HepG2 (cell line): ENCODE measurements around the gene SREBF1. TPM values are rescaled to one million over a fixed set of nuclear protein-coding genes. Genes with fewer than 3 reads are reported as not detected.
A peak's percentile ranks its signal among the peaks of the same experiment; 100 is the strongest.

Experiments
- ATRX ChIP-seq: sonication (generic); formaldehyde crosslinking; IDR thresholded peaks from 2 replicates; pipeline ENCODE4 v1.4.0; 2020; ENCODE audit warnings: missing genetic modification reagents, borderline replicate concordance
- ETV6 ChIP-seq: sonication (generic); formaldehyde crosslinking; conservative IDR thresholded peaks from 2 replicates; pipeline ENCODE4 v1.4.0; 2020; ENCODE audit warnings: missing genetic modification reagents
- FOXC1 ChIP-seq: sonication (generic); formaldehyde crosslinking; IDR thresholded peaks from 2 replicates; pipeline ENCODE4 v1.8.0; 2022; ENCODE audit warnings: mild to moderate bottlenecking, missing genetic modification reagents, borderline replicate concordance
- KDM5B ChIP-seq: sonication (generic); formaldehyde crosslinking; IDR thresholded peaks from 2 replicates; pipeline ENCODE4 v1.4.0; 2020; ENCODE audit warnings: missing genetic modification reagents, mild to moderate bottlenecking, borderline replicate concordance
- KLF16 ChIP-seq, 2 experiments: sonication (generic) in 1 of 2; formaldehyde crosslinking in 1 of 2; IDR thresholded peaks; 2 replicates each; pipeline versions ENCODE4 v1.6.1 to v1.8.0; 2016 to 2023; ENCODE audit warnings: missing genetic modification reagents in 2 of 2, missing compliant biosample characterization in 1 of 2
- MEIS2 ChIP-seq: sonication (generic); formaldehyde crosslinking; IDR thresholded peaks from 2 replicates; pipeline ENCODE4 v1.9.0; 2021; ENCODE audit warnings: mild to moderate bottlenecking, missing genetic modification reagents
- MIXL1 ChIP-seq: IDR thresholded peaks from 2 replicates; pipeline ENCODE4 v1.6.1; 2016
- NFRKB ChIP-seq: fragments of 450-650 bp; IDR thresholded peaks from 2 replicates; pipeline ENCODE4 v1.6.1; 2017
- NR2C2 ChIP-seq: sonication (generic); formaldehyde crosslinking; IDR thresholded peaks from 2 replicates; pipeline ENCODE4 v1.4.0; 2020; ENCODE audit warnings: missing genetic modification reagents, mild to moderate bottlenecking, moderate library complexity, borderline replicate concordance
- PPARG ChIP-seq: conservative IDR thresholded peaks from 2 replicates; pipeline ENCODE4 v1.6.1; 2016; ENCODE audit warnings: missing biosample characterization, missing genetic modification reagents
- SRSF1 ChIP-seq: fragments of 200-400 bp; formaldehyde crosslinking; optimal IDR thresholded peaks from 2 replicates; pipeline ENCODE3; 2017; ENCODE audit warnings: mild to moderate bottlenecking, low read depth, low read length, moderate library complexity
- TP53 ChIP-seq: sonication (generic); formaldehyde crosslinking; conservative IDR thresholded peaks from 2 replicates; pipeline ENCODE4 v1.4.0; 2020; ENCODE audit warnings: missing genetic modification reagents
- ZNF10 ChIP-seq: sonication (generic); formaldehyde crosslinking; IDR thresholded peaks from 2 replicates; pipeline ENCODE4 v1.4.0; 2020; ENCODE audit warnings: mild to moderate bottlenecking, low read depth, missing genetic modification reagents, borderline replicate concordance
- ZNF644 ChIP-seq: IDR thresholded peaks from 2 replicates; pipeline ENCODE4 v1.6.1; 2016; ENCODE audit warnings: low read depth
- ZNF768 ChIP-seq: sonication (generic); formaldehyde crosslinking; IDR thresholded peaks from 2 replicates; pipeline ENCODE4 v1.4.0; 2020; ENCODE audit warnings: missing genetic modification reagents
- polyA plus RNA-seq, 8 experiments: library from polyadenylated mRNA; depleted of rRNA in 3 of 8; stranded (reverse) in 7 of 8; unstranded in 1 of 8; fragments of >200 nt; fragmentation: Illumina TruSeq in 4 of 8; extraction: Trizol in 4 of 8; gene quantifications; 2 replicates each; pipeline versions ENCODE4 v1.2.1 to v1.2.3, GENCODE V29; 2011 to 2016; ENCODE audit warnings: low read depth in 4 of 8, missing spikeins in 1 of 8, mixed read lengths in 1 of 8; ENCODE audit not compliant: insufficient read depth in 1 of 8
- total RNA-seq, 5 experiments: library from RNA; depleted of rRNA; stranded (reverse); fragments of >200 nt; fragmentation: Illumina TruSeq; extraction: Trizol; gene quantifications; 2 replicates each; pipeline ENCODE4 v1.2.3, GENCODE V29; 2016; ENCODE audit warnings: low read depth in 1 of 5
- TF ChIP-seq, protein P1 (sequence below), 2 experiments: sonication (generic) in 1 of 2; formaldehyde crosslinking in 1 of 2; IDR thresholded peaks; 2 replicates each; pipeline versions ENCODE4 v1.4.0 to v1.6.1; 2018 to 2020; ENCODE audit warnings: missing genetic modification reagents in 2 of 2, borderline replicate concordance in 1 of 2, low read depth in 1 of 2, mild to moderate bottlenecking in 1 of 2, missing biosample characterization in 1 of 2
- TF ChIP-seq, protein P2 (sequence below): sonication (generic); formaldehyde crosslinking; IDR thresholded peaks from 2 replicates; pipeline ENCODE4 v1.5.1; 2020; ENCODE audit warnings: missing genetic modification reagents, mild to moderate bottlenecking, borderline replicate concordance
- TF ChIP-seq, protein P3 (sequence below): sonication (generic); formaldehyde crosslinking; IDR thresholded peaks from 2 replicates; pipeline ENCODE4 v1.4.0; 2020; ENCODE audit warnings: mild to moderate bottlenecking, missing genetic modification reagents
- TF ChIP-seq, protein P4 (sequence below): IDR thresholded peaks from 2 replicates; pipeline ENCODE4 v1.6.1; 2016; ENCODE audit warnings: missing genetic modification reagents, missing compliant biosample characterization

Gene SREBF1
- total and polyA plus RNA-seq, 2 of the 13 experiments (the other 11 are each of a cell fraction or from before 2014, with no cell fraction given): 34.3 to 38.0 TPM

DNA sequence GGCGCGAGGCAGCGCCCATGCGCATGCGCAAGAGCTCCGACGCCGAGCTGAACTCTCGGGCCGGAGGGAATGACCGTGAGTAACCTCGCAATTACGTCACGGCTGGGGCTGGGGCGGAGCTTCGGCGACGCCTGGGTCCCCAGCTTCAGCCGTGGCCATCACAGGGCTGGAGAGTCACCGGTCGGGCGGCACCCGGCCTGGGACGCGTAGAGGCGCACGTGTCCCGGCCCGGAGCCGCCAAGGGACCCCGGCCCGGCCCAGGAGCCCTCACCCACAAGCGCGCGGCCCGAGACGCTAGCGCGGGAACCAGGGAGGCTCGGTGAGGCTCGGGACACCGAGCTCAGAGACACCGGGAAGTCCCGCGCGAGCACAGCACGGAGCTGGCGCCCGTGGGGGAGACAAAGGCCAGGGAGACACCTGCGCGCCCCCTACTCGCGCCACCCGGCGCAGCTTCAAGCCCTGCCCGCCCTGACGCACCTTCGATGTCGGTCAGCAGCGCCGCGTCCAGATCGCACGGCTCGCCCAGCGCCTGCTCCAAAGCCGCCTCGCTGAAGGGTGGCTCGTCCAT lies 452 bp downstream of the SREBF1 start (continued):
- TF ChIP-seq, protein P1, sequence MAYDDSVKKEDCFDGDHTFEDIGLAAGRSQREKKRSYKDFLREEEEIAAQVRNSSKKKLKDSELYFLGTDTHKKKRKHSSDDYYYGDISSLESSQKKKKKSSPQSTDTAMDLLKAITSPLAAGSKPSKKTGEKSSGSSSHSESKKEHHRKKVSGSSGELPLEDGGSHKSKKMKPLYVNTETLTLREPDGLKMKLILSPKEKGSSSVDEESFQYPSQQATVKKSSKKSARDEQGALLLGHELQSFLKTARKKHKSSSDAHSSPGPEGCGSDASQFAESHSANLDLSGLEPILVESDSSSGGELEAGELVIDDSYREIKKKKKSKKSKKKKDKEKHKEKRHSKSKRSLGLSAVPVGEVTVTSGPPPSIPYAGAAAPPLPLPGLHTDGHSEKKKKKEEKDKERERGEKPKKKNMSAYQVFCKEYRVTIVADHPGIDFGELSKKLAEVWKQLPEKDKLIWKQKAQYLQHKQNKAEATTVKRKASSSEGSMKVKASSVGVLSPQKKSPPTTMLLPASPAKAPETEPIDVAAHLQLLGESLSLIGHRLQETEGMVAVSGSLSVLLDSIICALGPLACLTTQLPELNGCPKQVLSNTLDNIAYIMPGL (CRISPR knock-in tag; IDR thresholded peaks at IDR 0.05; ENCODE audit: borderline replicate concordance in 1 of 2, low read depth in 1 of 2): peak; percentile 63 to 77; a peak in 3 of 4 replicates
- no peak for TF ChIP-seq NFRKB
- 0 out of 2 replicates have a peak, but pooled peaks have one; percentile 44 for TF ChIP-seq PPARG (CRISPR knock-in tag)
- TF ChIP-seq MEIS2 (CRISPR knock-in tag): peak; percentile 75; the same call in 1 of the 2 replicates
- TF ChIP-seq KLF16 (CRISPR knock-in tag; IDR thresholded peaks at IDR 0.05): peak in 1 of 2 experiments; percentile 34; a peak in 2 of 4 replicates
- TF ChIP-seq FOXC1 (CRISPR knock-in tag): 0 out of 2 replicates have a peak, but pooled peaks have one; percentile 24
- TF ChIP-seq NR2C2: peak; percentile 69; the same call in 1 of the 2 replicates
- peak; percentile 46 for TF ChIP-seq ETV6 (CRISPR knock-in tag)
- TF ChIP-seq TP53 (CRISPR knock-in tag): peak; percentile 42; the same call in 1 of the 2 replicates
- TF ChIP-seq KDM5B (CRISPR knock-in tag): peak; percentile 90
- TF ChIP-seq ATRX: no peak
- peak; percentile 52; the same call in 1 of the 2 replicates for TF ChIP-seq MIXL1 (CRISPR knock-in tag)
- TF ChIP-seq SRSF1: no peak
- no peak for TF ChIP-seq ZNF10 (CRISPR knock-in tag)
- TF ChIP-seq, protein P2, sequence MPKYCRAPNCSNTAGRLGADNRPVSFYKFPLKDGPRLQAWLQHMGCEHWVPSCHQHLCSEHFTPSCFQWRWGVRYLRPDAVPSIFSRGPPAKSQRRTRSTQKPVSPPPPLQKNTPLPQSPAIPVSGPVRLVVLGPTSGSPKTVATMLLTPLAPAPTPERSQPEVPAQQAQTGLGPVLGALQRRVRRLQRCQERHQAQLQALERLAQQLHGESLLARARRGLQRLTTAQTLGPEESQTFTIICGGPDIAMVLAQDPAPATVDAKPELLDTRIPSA (CRISPR knock-in tag): no peak
- TF ChIP-seq ZNF768 (CRISPR knock-in tag): peak; percentile 95
- TF ChIP-seq, protein P3, sequence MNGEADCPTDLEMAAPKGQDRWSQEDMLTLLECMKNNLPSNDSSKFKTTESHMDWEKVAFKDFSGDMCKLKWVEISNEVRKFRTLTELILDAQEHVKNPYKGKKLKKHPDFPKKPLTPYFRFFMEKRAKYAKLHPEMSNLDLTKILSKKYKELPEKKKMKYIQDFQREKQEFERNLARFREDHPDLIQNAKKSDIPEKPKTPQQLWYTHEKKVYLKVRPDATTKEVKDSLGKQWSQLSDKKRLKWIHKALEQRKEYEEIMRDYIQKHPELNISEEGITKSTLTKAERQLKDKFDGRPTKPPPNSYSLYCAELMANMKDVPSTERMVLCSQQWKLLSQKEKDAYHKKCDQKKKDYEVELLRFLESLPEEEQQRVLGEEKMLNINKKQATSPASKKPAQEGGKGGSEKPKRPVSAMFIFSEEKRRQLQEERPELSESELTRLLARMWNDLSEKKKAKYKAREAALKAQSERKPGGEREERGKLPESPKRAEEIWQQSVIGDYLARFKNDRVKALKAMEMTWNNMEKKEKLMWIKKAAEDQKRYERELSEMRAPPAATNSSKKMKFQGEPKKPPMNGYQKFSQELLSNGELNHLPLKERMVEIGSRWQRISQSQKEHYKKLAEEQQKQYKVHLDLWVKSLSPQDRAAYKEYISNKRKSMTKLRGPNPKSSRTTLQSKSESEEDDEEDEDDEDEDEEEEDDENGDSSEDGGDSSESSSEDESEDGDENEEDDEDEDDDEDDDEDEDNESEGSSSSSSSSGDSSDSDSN (CRISPR knock-in tag): peak; percentile 68
- TF ChIP-seq ZNF644: no peak
- TF ChIP-seq, protein P4, sequence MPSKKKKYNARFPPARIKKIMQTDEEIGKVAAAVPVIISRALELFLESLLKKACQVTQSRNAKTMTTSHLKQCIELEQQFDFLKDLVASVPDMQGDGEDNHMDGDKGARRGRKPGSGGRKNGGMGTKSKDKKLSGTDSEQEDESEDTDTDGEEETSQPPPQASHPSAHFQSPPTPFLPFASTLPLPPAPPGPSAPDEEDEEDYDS (CRISPR knock-in tag): peak; percentile 87
